ENCODE measurements around the gene TLR10.
"Not testable (repeated sequence)": the region's sequence is repeated elsewhere in the genome, so short reads cannot be mapped to it uniquely, and the experiment has no call there.

The TLR10 gene

DNA sequence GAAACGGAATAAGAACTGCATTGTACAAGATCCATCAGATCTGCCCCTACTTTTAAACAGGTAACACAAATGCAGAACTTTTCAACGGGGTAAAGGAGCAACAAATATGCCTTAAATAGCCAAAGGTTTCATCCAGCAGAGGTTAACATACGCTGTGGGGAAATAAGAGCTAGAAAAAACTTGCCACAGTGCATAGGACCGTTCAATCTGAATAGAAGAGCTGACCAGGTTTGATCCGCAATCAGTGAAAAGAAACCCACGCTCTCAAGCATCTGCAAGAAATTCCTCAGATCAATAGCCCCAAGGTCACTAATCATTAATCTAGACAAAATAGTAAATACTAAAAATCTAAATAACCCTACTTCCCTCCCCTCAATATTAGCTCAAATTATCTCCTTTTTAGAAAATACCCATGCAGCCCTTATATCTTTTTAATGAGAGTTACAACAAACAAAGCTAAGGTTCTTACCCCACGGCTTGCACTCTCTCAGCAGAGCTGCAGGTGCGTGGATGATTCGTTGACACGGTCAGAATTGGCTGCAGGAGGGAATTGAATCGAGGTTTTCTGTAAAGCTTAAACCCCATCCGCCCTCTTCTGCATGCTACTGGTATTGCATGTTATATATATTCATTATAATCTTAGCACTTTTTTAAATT is at the start of gene TLR10:
Gene TLR10, minus strand, starts transcription at position 539 of the 657 bp plus-strand sequence. CDS start 7,400 bp downstream, outside the sequence.
- DNase-seq: no peak

- DNase-seq: no peak
These were observed 49.4 kb upstream of the TLR10 start for GRCh38 chr4:38832206-38832605.

GRCh38 chr4:38831653-38832052 is 48.9 kb upstream of the TLR10 start:
- no peak for DNase-seq

DNA sequence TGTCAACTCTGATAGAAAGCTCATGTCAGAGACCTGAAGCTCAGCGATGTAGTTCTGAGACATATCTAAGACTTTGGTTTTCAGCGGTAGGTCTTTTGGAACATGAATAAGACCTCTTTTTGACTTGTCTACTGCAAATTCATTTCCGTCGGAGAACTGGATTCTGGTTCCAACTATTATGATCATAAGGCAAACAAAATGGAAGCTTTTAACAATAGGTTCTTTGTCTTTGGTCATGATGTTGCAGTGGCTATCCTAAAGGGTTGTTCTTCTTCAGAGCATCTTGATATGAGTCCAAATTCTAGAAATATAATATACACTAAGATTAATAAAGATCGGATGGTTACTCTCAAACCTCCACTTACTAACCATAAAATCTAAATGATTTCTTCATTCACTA is 46.4 kb upstream of the TLR10 start:
- DNase-seq: no peak

- no peak for DNase-seq
These were observed 41.0 kb upstream of the TLR10 start for GRCh38 chr4:38823766-38824165.

- DNase-seq: no peak
These were observed 40.0 kb upstream of the TLR10 start for GRCh38 chr4:38822748-38823303.

GRCh38 chr4:38821739-38822138 is 38.9 kb upstream of the TLR10 start:
- no peak for DNase-seq

- no peak for DNase-seq
These were observed 37.7 kb upstream of the TLR10 start for GRCh38 chr4:38820329-38821061.

DNA sequence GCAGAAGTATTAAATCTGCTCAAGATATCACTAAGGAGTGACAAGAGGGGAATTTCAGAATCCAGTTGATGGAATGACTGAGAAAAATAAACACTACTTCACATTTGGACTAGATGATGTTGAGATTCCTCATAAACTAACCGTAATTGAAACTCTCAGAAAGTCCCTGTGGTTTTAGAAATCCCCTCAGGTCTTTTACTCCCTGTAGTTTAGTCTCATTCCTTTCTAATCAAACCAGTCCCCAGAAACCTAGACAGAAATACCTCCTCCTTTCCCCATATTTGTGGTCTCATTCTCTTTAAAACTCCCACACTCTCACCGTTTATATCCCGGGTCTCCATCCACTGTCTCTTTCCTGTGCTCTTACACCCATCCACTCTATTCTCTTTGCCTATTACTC is 36.8 kb upstream of the TLR10 start:
- no peak for DNase-seq

DNA sequence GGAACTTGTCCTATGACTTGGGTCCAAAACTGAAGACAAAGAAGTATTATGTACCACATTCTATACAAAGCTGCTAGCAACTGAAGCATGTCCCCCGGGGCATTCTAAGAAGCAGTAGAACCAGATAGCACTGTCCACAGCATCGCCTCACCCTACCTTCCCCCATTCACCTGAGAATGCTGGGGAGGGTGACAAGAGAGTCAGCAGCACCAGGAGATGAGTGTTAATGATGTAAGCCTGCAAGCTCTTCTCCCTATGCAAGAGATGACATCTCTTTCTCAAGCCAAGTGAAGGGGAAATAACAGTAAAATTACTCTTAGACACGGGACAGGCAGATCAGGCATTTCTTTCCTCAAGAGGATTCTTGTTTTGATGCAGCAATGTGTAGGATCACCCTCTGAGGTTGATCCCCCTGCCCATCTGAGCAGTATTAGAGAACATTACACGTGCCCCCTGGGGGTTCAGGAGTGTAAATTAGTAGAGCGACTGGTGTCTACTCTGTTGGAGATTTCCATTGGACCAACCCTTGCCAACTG is 35.7 kb upstream of the TLR10 start:
- DNase-seq: no peak

- DNase-seq: no peak
These were observed 33.3 kb upstream of the TLR10 start for GRCh38 chr4:38815885-38816782.

DNA sequence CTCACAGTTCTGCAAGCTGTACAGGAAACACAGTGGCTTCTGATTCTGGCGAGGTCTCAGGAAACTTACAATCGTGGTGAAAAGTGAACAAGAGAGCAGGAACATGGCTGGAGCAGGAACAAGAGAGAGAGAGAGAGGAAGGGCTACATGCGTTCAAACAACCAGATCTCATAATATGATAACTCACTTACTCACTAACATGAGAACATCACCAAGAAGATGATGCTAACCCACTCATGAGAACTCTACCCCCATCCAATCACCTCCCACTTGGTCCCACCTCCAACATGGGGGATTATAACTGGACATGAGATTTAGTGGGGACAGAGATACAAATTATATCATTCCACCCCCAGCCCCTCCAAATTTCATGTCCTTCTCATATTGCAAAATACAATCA is 31.6 kb upstream of the TLR10 start:
- DNase-seq: no peak

GRCh38 chr4:38811297-38811696 is 28.5 kb upstream of the TLR10 start:
- no peak for DNase-seq

- DNase-seq: not testable (repeated sequence)
These were observed 24.7 kb upstream of the TLR10 start for GRCh38 chr4:38807462-38807861.

DNA sequence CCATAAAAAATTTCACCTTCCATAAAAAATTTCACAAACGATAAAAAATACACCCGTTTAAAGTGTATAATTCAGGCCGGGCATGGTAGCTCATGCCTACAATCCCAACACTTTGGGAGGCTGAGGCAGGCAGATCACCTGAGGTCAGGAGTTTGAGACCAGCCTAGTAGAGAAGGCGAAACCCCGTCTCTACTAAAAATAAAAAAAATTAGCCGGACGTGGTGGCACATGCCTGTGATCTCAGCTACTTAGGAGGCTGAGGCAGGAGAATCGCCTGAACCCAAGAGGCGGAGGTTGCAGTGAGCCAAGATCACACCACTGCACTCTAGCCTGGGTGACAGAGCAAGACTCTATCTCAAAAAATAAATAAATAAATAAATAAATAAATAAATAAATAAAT is 23.5 kb upstream of the TLR10 start:
- DNase-seq: not testable (repeated sequence)

DNA sequence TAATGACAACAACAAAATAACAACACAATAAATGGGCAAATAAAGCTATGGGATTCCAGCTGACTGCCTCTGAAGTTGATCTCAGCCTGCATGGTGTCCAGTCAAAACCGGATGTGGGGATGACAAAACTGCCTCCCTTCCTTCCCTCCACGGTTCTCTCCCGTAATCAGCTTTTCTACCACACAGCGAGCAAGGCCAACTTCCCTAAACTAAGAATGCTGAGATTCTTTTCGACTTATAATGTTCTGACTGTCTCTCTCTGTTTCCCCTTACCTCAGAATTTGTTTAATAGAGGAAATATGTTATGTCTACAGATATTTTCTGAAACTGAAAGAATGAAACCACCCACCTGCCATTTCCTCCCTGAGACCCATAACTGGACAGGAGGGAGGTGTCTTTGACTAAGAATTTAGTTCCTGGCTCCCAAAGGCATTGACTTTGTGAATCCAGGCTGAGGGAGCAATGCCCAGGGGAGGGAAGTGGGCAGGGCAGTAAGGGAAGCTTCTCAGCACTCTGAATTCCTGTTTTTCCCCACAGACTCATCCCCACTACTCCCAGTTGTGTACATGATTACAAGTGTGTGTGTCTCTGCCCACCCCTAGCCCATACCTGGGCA is 22.8 kb upstream of the TLR10 start:
- DNase-seq: no peak

GRCh38 chr4:38804654-38805295 is 22.0 kb upstream of the TLR10 start, which contains the start of gene TLR1:
TSS of gene TLR1 (minus strand) at chr4:38804791. CDS start at chr4:38798831, 5,960 bp downstream.
- DNase-seq: no peak

GRCh38 chr4:38803833-38804653 is 21.3 kb upstream of the TLR10 start:
- no peak for DNase-seq

- no peak for DNase-seq
These were observed 20.0 kb upstream of the TLR10 start for GRCh38 chr4:38802561-38803355.

GRCh38 chr4:38800961-38801450 is 18.2 kb upstream of the TLR10 start:
- DNase-seq: no peak

Measured in cerebellar nuclear complex (tissue), 1 donor.